Hematopoietic multipotent progenitor cell treated with erythropoietin and hydrocortisone succinate and interleukin-3 and kit ligand, for 8 days (in vitro differentiated cells): ENCODE data around the gene CSRNP3.

Experiments used
- DNase-seq: peaks from one replicate; pipeline ENCODE4 v3.0.0-alpha.2; 2015

The CSRNP3 gene

DNA sequence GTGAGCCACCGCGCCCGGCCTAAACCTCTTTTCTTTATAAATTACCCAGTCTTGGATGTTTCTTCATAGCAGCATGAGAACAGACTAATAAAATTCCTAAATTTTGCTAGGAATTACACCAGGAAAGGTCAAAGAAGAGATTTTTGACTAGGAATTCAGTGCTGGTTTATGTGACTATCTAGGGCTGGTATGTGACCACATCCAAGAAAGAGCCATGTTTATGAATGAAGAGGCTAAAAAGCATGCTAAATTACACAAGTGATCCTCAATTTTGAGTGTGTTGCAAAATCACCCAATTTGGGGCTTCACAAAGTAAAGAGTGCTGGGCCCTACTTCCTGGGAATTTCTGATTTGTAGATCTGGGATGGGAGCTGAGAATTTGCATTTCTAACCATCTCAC lies 123.6 kb downstream of the CSRNP3 start:
- DNase-seq: no peak

DNA sequence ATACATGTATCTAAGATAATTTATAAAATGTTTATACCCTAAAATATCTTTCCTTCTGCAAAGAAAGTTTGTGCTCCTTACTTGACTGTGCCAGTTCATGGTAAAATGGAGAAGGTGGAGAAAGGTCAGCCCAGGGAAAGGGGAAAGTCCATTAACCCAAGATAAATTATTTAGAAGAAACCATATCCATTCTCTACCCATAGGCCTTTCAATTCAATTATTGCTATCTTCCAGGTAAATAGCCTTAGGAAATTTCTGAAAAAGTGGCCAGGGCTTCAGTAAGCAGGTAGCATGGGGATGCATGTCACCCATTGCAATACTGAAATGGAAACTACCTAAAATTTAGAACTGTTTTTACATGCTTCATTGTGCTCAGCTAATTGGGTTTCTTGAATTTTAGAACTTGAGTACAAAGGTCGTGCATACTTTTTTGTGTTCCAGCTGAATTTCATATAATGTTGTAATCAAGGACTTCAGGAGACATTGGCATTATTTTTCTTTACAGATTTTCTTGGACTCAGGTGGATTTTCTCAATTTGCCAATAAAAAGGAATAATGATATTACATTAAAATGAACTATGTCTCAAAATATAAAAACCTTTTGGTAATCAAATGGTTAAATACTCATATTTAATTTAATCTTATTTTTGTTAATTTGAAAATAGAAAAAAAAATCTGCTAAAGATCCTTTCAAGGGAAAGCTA lies 124.9 kb downstream of the CSRNP3 start:
- no peak for DNase-seq

GRCh38 chr2:165594935-165595255 lies 125.4 kb downstream of the CSRNP3 start:
- DNase-seq: peak; percentile 1

DNA sequence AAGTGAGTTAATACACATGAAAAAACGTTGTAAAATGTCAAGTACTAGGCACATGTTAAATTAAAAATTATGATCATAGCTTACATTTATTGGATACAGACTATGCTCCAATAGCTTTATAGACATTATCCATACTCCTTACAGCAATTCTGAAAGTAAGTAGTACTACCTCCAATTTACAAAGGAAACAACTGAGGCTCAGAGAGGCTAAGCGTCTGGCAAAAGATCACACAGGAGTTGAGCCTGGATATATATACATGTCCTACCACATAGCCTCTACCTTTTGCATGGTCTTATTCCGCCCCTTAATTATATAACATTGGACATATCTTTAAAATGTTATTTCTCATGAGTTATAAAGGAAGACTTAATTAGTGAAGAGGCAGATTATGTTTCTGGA lies 127.3 kb downstream of the CSRNP3 start:
- DNase-seq: no peak

DNA sequence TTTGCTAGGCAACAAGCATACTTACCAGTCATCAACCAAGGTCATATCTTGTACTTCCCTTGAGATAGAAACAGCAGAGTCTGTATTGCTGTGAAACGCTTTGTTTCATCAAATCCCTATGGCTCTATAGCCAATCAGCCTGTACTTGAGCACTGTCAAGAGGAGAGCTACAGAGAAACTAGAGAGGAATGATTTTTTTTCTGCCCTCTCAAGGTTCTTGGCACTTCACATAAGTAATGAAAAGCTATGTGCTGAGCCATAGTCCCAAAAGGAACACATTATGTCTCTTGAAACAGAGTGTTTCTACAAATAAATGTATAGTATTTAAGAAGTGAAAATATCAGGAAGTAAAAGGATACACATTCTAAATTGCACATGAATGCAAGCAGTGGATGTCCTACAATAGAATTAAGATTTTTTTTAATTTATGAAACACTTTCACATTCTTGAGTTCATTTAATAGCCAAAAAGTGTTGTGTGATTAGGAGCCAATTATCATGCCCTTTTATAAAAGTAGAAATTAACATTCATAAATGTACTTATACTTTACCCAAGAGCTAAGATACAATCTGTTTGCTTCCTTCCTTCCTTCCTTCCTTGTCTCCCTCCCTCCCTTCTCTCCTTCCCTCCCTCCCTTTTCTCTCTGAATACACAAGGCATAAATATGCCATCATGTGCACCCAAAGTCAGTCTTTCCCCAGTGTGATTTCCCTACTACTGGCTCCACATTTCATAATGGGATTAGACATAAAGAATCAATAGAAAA lies 131.8 kb downstream of the CSRNP3 start:
- DNase-seq: no peak

GRCh38 chr2:165601928-165602521 lies 132.5 kb downstream of the CSRNP3 start:
- DNase-seq: no peak

- no peak for DNase-seq
These were observed 140.2 kb downstream of the CSRNP3 start for GRCh38 chr2:165609672-165610071.

DNA sequence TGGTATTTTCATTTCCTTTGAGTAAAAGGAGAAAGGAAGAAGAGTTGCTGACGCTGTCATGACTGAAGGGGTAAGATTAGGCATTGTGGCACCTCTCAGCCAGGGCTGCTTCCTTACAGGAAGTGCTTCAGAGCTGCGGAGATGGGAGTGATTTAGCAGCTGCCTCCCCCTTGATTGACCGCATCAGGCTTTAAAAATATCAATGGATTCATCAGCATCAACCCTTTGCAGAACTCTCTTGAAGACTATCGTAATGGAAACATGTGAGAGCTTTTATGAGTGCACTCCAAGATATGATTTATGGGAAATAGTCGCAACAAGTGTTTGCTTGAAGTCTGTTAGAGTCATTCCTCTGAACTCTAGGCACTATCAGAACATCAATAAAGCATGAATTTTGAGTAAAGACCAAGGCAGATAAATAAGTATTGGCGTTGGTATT lies 141.1 kb downstream of the CSRNP3 start:
- DNase-seq: no peak

- DNase-seq: no peak
These were observed 148.4 kb downstream of the CSRNP3 start for GRCh38 chr2:165617741-165618481.

DNA sequence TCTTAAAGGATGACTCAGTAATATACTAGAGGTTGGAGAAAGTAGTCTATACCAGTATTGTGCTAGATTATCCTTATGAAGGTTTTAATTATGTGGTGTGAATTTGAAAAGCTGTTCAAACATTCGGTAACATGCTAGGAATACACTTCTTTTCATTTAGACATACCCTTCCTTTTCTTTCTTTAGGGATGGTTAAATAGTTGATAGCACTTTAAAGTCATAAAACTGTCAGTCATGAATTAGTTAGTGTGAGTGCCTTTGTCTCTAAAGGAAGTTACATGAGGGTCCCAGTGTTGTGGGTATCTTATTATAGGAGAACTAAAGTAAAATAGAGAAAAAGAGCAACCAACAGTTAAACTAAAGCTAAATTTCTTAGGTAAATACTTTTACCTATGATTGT lies 149.3 kb downstream of the CSRNP3 start:
- DNase-seq: no peak

DNA sequence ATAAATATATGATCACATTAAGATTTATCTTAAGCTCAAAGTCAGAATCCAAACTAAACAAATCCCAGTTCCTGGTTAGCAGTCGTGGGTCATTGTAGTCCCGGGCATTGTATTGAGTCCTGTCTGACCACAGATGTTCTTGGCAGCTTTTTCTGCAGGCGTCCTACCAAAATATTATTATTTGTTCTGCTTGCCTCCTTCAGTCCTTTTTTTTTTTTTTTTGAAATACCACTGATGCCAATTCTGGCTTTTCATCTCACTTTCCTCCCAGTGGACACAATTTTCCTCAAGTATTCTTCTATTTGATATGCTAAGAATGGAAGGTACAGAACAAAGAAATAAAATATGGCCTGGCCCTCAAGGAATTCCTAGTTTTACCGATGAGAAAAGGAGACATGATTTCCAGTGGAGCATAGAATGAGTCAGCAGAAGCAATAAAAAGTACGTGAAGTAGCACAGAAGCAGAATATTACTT lies 151.6 kb downstream of the CSRNP3 start:
- DNase-seq: no peak

GRCh38 chr2:165623161-165623560 lies 153.7 kb downstream of the CSRNP3 start:
- no peak for DNase-seq

DNA sequence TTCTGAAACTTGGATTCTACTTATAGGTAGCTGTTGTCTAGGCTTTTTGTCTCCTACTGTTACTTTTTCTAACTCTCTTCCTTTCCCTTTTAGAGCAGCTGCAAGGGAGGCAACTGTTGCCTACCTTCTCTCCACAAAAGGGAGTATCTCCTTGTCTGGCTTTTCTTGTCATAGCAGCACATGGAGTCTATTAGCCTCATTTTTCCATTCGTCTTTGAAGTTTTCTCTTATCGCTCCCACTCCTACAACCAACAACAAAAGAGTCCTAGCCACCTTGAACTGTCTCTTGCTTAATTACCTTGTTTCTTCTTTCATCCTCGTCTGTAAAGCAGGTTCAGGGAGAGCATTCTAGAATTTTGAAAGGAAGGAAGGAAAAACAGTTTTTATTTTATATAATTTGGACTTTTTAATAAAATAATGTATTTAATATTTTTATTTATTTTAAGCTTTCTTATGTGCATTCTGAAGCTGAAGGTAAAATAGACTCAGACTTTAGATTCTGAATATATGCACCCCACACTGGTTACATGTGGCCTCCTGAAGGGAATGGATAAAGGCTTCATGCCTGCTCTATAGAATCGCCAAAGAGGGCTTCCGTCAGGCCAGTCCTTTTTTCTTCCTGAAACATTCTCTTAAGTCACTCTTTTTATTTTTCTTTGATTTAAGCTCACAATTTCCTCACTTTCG lies 154.4 kb downstream of the CSRNP3 start:
- DNase-seq: no peak

GRCh38 chr2:165624470-165624800 lies 154.9 kb downstream of the CSRNP3 start:
- no peak for DNase-seq

- DNase-seq: no peak
These were observed 158.0 kb downstream of the CSRNP3 start for GRCh38 chr2:165627470-165627869.

GRCh38 chr2:165629776-165630175 lies 160.3 kb downstream of the CSRNP3 start:
- DNase-seq: no peak

GRCh38 chr2:165630236-165630635 lies 160.7 kb downstream of the CSRNP3 start:
- no peak for DNase-seq

DNA sequence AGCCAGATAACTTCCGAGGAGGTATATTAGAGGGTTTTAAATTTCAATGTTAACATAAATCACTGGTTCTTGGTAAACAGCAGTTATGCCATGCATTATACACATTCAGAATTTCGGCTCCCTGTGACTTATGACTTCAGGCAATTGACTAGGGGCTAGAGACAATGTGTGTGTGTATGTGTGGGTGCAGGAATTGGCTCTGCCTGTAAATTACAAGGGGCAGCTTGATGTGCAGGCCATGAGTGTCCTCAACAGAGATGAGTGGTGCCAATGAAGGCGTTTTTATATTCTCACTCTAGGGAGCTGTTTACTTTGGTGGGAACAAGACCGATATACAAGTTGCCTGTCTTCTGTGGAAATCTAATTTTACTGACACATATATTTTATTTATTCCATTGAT lies 161.6 kb downstream of the CSRNP3 start:
- no peak for DNase-seq

DNA sequence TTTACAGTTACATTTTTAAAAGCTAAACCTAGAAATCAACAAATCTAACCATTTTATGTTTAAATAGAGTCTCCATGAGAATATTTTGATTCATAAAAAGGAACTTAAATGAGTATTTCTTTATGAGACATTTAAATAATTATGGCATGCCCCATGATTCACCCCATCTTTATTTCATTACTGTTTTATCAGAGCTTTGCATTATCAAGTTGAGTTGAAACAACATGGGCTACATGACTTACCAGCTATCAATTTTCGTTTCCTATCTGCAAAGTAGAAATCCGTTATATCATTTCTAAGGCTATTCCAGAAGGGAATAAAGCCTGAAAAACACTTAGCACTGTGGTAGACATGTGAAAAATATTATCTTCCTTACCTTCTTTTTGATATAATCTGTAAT lies 163.1 kb downstream of the CSRNP3 start:
- no peak for DNase-seq

- no peak for DNase-seq
These were observed 163.9 kb downstream of the CSRNP3 start for GRCh38 chr2:165633431-165633830.

- no peak for DNase-seq
These were observed 164.8 kb downstream of the CSRNP3 start for GRCh38 chr2:165634282-165634681.

GRCh38 chr2:165634855-165635254 lies 165.4 kb downstream of the CSRNP3 start:
- DNase-seq: no peak

GRCh38 chr2:165635532-165635931 lies 166.0 kb downstream of the CSRNP3 start:
- no peak for DNase-seq
